HFF-Myc (cell line): ENCODE data around the gene PDGFRB.

Experiments
- DNase-seq: peaks from one replicate; pipeline ENCODE4 v3.0.0-alpha.2; 2011; ENCODE audit warnings: low read depth; ENCODE audit errors: extremely low read depth
- H3K4me3 ChIP-seq: replicated peaks from 2 replicates; pipeline ENCODE4 v1.5.1; 2011; ENCODE audit warnings: low read depth, mild to moderate bottlenecking, control low read depth, low read length
- CTCF ChIP-seq: IDR thresholded peaks from 2 replicates; pipeline ENCODE4 v1.5.1; 2012; ENCODE audit warnings: mild to moderate bottlenecking, low read depth, low read length, control low read depth; ENCODE audit errors: missing control alignments

Gene PDGFRB

GRCh38 chr5:150106674-150107426 is 48.8 kb downstream of the PDGFRB start:
- no peak for DNase-seq
- TF ChIP-seq CTCF = no peak

GRCh38 chr5:150105928-150106615 is 49.6 kb downstream of the PDGFRB start:
- no peak for DNase-seq
- H3K4me3 ChIP-seq = no peak overlapping the region
- TF ChIP-seq CTCF = no peak

More at GRCh38 chr5:150106674-150107426, 48.8 kb downstream of the PDGFRB start:
- no peak overlapping the region for H3K4me3 ChIP-seq

- no peak overlapping the region for H3K4me3 ChIP-seq
- DNase-seq = no peak
- no peak for TF ChIP-seq CTCF
Measured at GRCh38 chr5:150104550-150104870, 51.1 kb downstream of the PDGFRB start.

GRCh38 chr5:150103678-150104549 is 51.7 kb downstream of the PDGFRB start:
- TF ChIP-seq CTCF = no peak
- no peak for DNase-seq
- no peak overlapping the region for H3K4me3 ChIP-seq

- no peak for DNase-seq
- no peak for TF ChIP-seq CTCF
- no peak overlapping the region for H3K4me3 ChIP-seq
Measured at GRCh38 chr5:150101023-150101422, 54.6 kb downstream of the PDGFRB start.

GRCh38 chr5:150097152-150097551 is 58.5 kb downstream of the PDGFRB start:
- no peak overlapping the region for H3K4me3 ChIP-seq
- no peak for TF ChIP-seq CTCF
- no peak for DNase-seq
